GM12878 (cell line): ENCODE measurements around the gene SH2D3A.

ENCODE experiments used
- ATF3 ChIP-seq: IDR thresholded peaks from 2 replicates; pipeline ENCODE4 v1.6.1; 2011; ENCODE audit warnings: low read depth, mild to moderate bottlenecking, low read length, moderate library complexity, borderline replicate concordance; ENCODE audit errors: extremely low read depth
- CEBPZ ChIP-seq: fragments of 150-350 bp; IDR thresholded peaks from 2 replicates; pipeline ENCODE4 v1.6.1; 2016; ENCODE audit warnings: low read depth, low read length
- CTCF ChIP-seq, 3 experiments: IDR thresholded peaks in 2 of 3; conservative IDR thresholded peaks in 1 of 3; 2 replicates each; pipeline ENCODE4 v1.5.1; 2011; ENCODE audit warnings: low read depth in 3 of 3, low read length in 3 of 3, mild to moderate bottlenecking in 3 of 3, control low read depth in 2 of 3, moderate library complexity in 2 of 3, inconsistent platforms in 1 of 3, mixed read lengths in 1 of 3; ENCODE audit not compliant: control insufficient read depth in 2 of 3, insufficient read depth in 1 of 3; ENCODE audit errors: extremely low read depth in 1 of 3
- ETV6 ChIP-seq, 2 experiments: fragments of 450-650 bp in 1 of 2; IDR thresholded peaks in 1 of 2; conservative IDR thresholded peaks in 1 of 2; 2 replicates each; pipeline ENCODE4 v1.6.1; 2014; ENCODE audit warnings: antibody characterized with exemption in 1 of 2, borderline replicate concordance in 1 of 2, low read depth in 1 of 2, mild to moderate bottlenecking in 1 of 2, moderate library complexity in 1 of 2
- HDAC2 ChIP-seq: fragments of 200-600 bp; sonication (generic); IDR thresholded peaks from 2 replicates; pipeline ENCODE4 v1.6.1; 2017
- NFYB ChIP-seq: IDR thresholded peaks from 2 replicates; pipeline ENCODE4 v1.6.1; 2011; ENCODE audit warnings: low read depth, mild to moderate bottlenecking, low read length, improper control_type of control experiment, moderate library complexity; ENCODE audit not compliant: insufficient read depth
- NR2F1 ChIP-seq: fragments of 450-650 bp; conservative IDR thresholded peaks from 2 replicates; pipeline ENCODE4 v1.6.1; 2017; ENCODE audit warnings: mild to moderate bottlenecking
- PAX8 ChIP-seq: fragments of 450-650 bp; IDR thresholded peaks from 2 replicates; pipeline ENCODE4 v1.6.1; 2017; ENCODE audit warnings: mild to moderate bottlenecking, moderate library complexity
- POLR2A ChIP-seq: IDR thresholded peaks from 2 replicates; pipeline ENCODE4 v1.6.1; 2011; ENCODE audit warnings: low read depth, mild to moderate bottlenecking, low read length
- RELA ChIP-seq: fragments of 450-650 bp; IDR thresholded peaks from 2 replicates; pipeline ENCODE4 v1.8.0; 2014; ENCODE audit warnings: borderline replicate concordance; ENCODE audit not compliant: partially characterized antibody
- USF1 ChIP-seq: IDR thresholded peaks from 2 replicates; pipeline ENCODE4 v1.6.1; 2011; ENCODE audit warnings: borderline replicate concordance, low read depth, mild to moderate bottlenecking, moderate library complexity, mixed read lengths, low read length; ENCODE audit not compliant: insufficient read depth; ENCODE audit errors: extremely low read length
- ZBTB33 ChIP-seq: fragments of 450-650 bp; IDR thresholded peaks from 2 replicates; pipeline ENCODE4 v1.6.1; 2017; ENCODE audit warnings: mild to moderate bottlenecking

- TF ChIP-seq ZBTB33 (no peak), ATF3 (no peak), USF1 (no peak), NR2F1 (no peak), POLR2A (no peak), CEBPZ (no peak), CTCF (IDR thresholded peaks at IDR 0.05 in 2 of 3, conservative IDR thresholded peaks at IDR 0.05 in 1 of 3; ENCODE audit: control insufficient read depth in 2 of 3, extremely low read depth in 1 of 3, insufficient read depth in 1 of 3, low read depth in 3 of 3, low read length in 3 of 3) (no peak), RELA (no peak), ETV6 (conservative IDR thresholded peaks at IDR 0.05 in 1 of 2, IDR thresholded peaks at IDR 0.05 in 1 of 2; ENCODE audit: borderline replicate concordance in 1 of 2, low read depth in 1 of 2) (no peak), NFYB (no peak), HDAC2 (no peak), PAX8 (no peak)
These were observed 54.3 kb downstream of the SH2D3A start for GRCh38 chr19:6712692-6713670.
